Nasal cavity respiratory epithelium epithelial cell of viscerocranial mucosa (primary cell): ENCODE data around the gene STXBP4. TPM values are rescaled to one million over a fixed set of nuclear protein-coding genes. Genes with fewer than 3 reads are reported as not detected.

ENCODE experiments used
- total RNA-seq: library from RNA; depleted of rRNA; stranded (reverse); fragments of >200 nt; gene quantifications from 2 replicates; pipeline ENCODE4 v1.2.3, GENCODE V29; 2014

Gene STXBP4
- 2.7 and 8.5 TPM in 2 replicates for total RNA-seq

GRCh38 chr17:54968262-54968987, at the start of gene STXBP4, which contains the start of gene COX11:
STXBP4 (plus strand) TSS chr17:54968765; CDS start chr17:54986220, 17,455 bp downstream.
COX11 (minus strand) TSS chr17:54968654; CDS start chr17:54968646, 8 bp downstream.

Other genes starting within 250 kb of the STXBP4 start
- gene TOM1L1, start 67.9 kb upstream of the STXBP4 start, total RNA-seq, result 51.3 and 71.1 TPM in 2 replicates
- gene COX11, start 111 bp upstream of the STXBP4 start, total RNA-seq, result 22.9 and 59.9 TPM in 2 replicates